GM19240 (cell line): ENCODE measurements around the gene GRIK5.
"Not testable (repeated sequence)": the region's sequence is repeated elsewhere in the genome, so short reads cannot be mapped to it uniquely, and the experiment has no call there.

Source experiments
- DNase-seq: peaks from one replicate; pipeline ENCODE4 v3.0.0; 2011; ENCODE audit warnings: low spot score; ENCODE audit not compliant: insufficient read length

Gene GRIK5

GRCh38 chr19:42023121-42023942 is 46.7 kb downstream of the GRIK5 start:
- no peak for DNase-seq

GRCh38 chr19:42022616-42023015 is 47.4 kb downstream of the GRIK5 start:
- no peak for DNase-seq

GRCh38 chr19:42021185-42021584 is 48.8 kb downstream of the GRIK5 start:
- DNase-seq, result no peak

GRCh38 chr19:42018503-42019193 is 51.4 kb downstream of the GRIK5 start:
- DNase-seq, result no peak

GRCh38 chr19:42017040-42017439 is 53.0 kb downstream of the GRIK5 start:
- DNase-seq, result no peak

GRCh38 chr19:42012747-42013146 is 57.3 kb downstream of the GRIK5 start:
- DNase-seq, result not testable (repeated sequence)

GRCh38 chr19:42010245-42011126 is 59.5 kb downstream of the GRIK5 start:
- DNase-seq, result no peak

- DNase-seq, result no peak
Observed at GRCh38 chr19:42006569-42006968, 63.4 kb downstream of the GRIK5 start.

- DNase-seq, result no peak
Observed at GRCh38 chr19:42005504-42005903, 64.5 kb downstream of the GRIK5 start.

GRCh38 chr19:42003506-42004294 is 66.3 kb downstream of the GRIK5 start:
- DNase-seq, result no peak

- no peak for DNase-seq
Observed at GRCh38 chr19:41999878-42000208, 70.2 kb downstream of the GRIK5 start.

- no peak for DNase-seq
Observed at GRCh38 chr19:41999071-41999877, 70.7 kb downstream of the GRIK5 start.

- DNase-seq, result no peak
Observed at GRCh38 chr19:41998246-41999020, 71.6 kb downstream of the GRIK5 start.

- DNase-seq, result no peak
Observed at GRCh38 chr19:41997851-41998229, 72.2 kb downstream of the GRIK5 start.

- DNase-seq, result peak; percentile 61
Observed at GRCh38 chr19:41997121-41997850, 72.7 kb downstream of the GRIK5 start.

GRCh38 chr19:41995959-41996797 is 73.8 kb downstream of the GRIK5 start:
- no peak for DNase-seq

- DNase-seq, result no peak
Observed at GRCh38 chr19:41994994-41995958, 74.7 kb downstream of the GRIK5 start.
